ENCODE measurements around the gene CISH. TPM values are rescaled to one million over a fixed set of nuclear protein-coding genes. Genes with fewer than 3 reads are reported as not detected.
A peak's percentile ranks its signal among the peaks of the same experiment; 100 is the strongest.

The CISH gene
- total and polyA plus RNA-seq, 2 of the 4 experiments (the other 2 are of a cell fraction), result 0.90 to 4.0 TPM

GRCh38 chr3:50623840-50624474 is 12.4 kb upstream of the CISH start:
- no peak for ATAC-seq (ENCODE audit: low read depth)
- Histone ChIP-seq H3K4me2 (ENCODE audit: low read depth, low read length) (no peak overlapping the region), H3K23ac (ENCODE audit: low read depth, low read length) (no peak overlapping the region), H3K79me1 (ENCODE audit: low read depth in 1 of 2, low read length in 2 of 2) (peaks cover 0 to 14% of the 10 kb centered on the region in 2 experiments; a peak in 2 of 4 replicates), H2BK120ac (ENCODE audit: low read depth, low read length) (no peak overlapping the region), H3K4me3 (ENCODE audit: insufficient read depth, low read depth, low read length) (no peak overlapping the region), H3K27ac (ENCODE audit: insufficient read depth, low read length) (no peak overlapping the region), H3K36me3 (ENCODE audit: control insufficient read depth, insufficient read depth, low read length) (no peaks in the 10 kb centered on the region), H2BK15ac (ENCODE audit: low read depth, low read length) (no peak overlapping the region), H3K9me1 (ENCODE audit: insufficient read depth, low read length) (peaks cover 23% of the 10 kb centered on the region), H4K8ac (ENCODE audit: low read depth in 2 of 2, low read length in 2 of 2) (no peak overlapping the region), H4K5ac (ENCODE audit: low read depth, low read length) (no peak overlapping the region), H3K9ac (ENCODE audit: low read depth, low read length) (no peak overlapping the region), H4K91ac (ENCODE audit: insufficient read depth, low read depth, low read length) (no peak overlapping the region), H3K27me3 (ENCODE audit: control insufficient read depth, insufficient read depth, low read length) (no peaks in the 10 kb centered on the region), H2BK5ac (ENCODE audit: low read depth, low read length, poor library complexity, severe bottlenecking) (no peak overlapping the region), H3K14ac (replicated peaks; ENCODE audit: low read depth, low read length) (0 out of 2 replicates have a peak overlapping the region, but pooled peaks have one; percentile 31), H2AK9ac (replicated peaks; ENCODE audit: low read depth, low read length, poor library complexity) (peak overlapping the region; percentile 31), H3K4ac (ENCODE audit: low read depth, low read length) (no peak overlapping the region), H4K20me1 (ENCODE audit: insufficient read depth, low read length) (peaks cover 6% of the 10 kb centered on the region), H2BK20ac (ENCODE audit: low read depth, low read length) (no peak overlapping the region), H2AK5ac (ENCODE audit: low read depth, low read length) (no peak overlapping the region), H3K4me1 (ENCODE audit: control insufficient read depth, insufficient read depth, low read length) (peaks cover 6% of the 10 kb centered on the region), H3K9me3 (ENCODE audit: control insufficient read depth, insufficient read depth, low read length) (no peaks in the 10 kb centered on the region), H3K18ac (ENCODE audit: low read depth, low read length) (no peak overlapping the region), H3K56ac (ENCODE audit: extremely low read depth, insufficient read depth, low read length) (no peak overlapping the region), H2AFZ (replicated peaks; ENCODE audit: low read length, poor library complexity) (no peak overlapping the region)
- POLR2A ChIA-PET (ENCODE audit: unreplicated experiment), result no interaction called here
- DNase-seq, result peak; percentile 22
- intact Hi-C loops (cut with micrococcal nuclease), result no loop called here
- no TSS peak for BruUV-seq (replicated peaks)
- WGBS, 2 experiments (ENCODE audit: extremely low coverage in 2 of 2, insufficient read length in 1 of 2), result 77% methylated on average over 5 of the region's 6 CpGs; no CpG with 5 or more reads in 1 of the 2 experiments
- TF ChIP-seq ELK1 (IDR thresholded peaks at IDR 0.05; ENCODE audit: borderline replicate concordance, low read depth, low read length) (no peak), MAFK (IDR thresholded peaks at IDR 0.05; ENCODE audit: low read depth, low read length) (no peak), RAD21 (IDR thresholded peaks at IDR 0.05; ENCODE audit: low read length) (no peak), NFE2L2 (IDR thresholded peaks at IDR 0.05; ENCODE audit: low read depth, low read length) (no peak), CTCF (conservative IDR thresholded peaks at IDR 0.05; ENCODE audit: low read depth, low read length) (no peak), RCOR1 (IDR thresholded peaks at IDR 0.05; ENCODE audit: insufficient replicate concordance, low read length) (no peak), POLR2A (IDR thresholded peaks at IDR 0.05; ENCODE audit: low read depth, low read length) (no peak), USF2 (IDR thresholded peaks at IDR 0.05; ENCODE audit: low read depth, low read length) (no peak), RFX5 (IDR thresholded peaks at IDR 0.05; ENCODE audit: low read depth, low read length) (no peak), MXI1 (IDR thresholded peaks at IDR 0.05; ENCODE audit: borderline replicate concordance, low read depth, low read length) (no peak), FOS (IDR thresholded peaks at IDR 0.05; ENCODE audit: low read depth, low read length) (no peak), BHLHE40 (IDR thresholded peaks at IDR 0.05; ENCODE audit: low read depth, low read length) (no peak), CHD1 (IDR thresholded peaks at IDR 0.05; ENCODE audit: low read depth, low read length) (no peak)
- in situ Hi-C loops (cut with MboI; ENCODE audit: low sequenced_read_pairs), result loop anchor here (25.0 kb wide), 1 partner anchor 1063 kb away; no protein-coding TSS in a partner anchor
- CTCF ChIA-PET, result no interaction called here
- dilution Hi-C loops (cut with HindIII; ENCODE audit: low sequenced_read_pairs, unreplicated experiment), result no loop called here
